H1 (cell line): ENCODE results near the gene GJA10. TPM values are rescaled to one million over a fixed set of nuclear protein-coding genes. Genes with fewer than 3 reads are reported as not detected.

Source experiments
- CBX5 ChIP-seq: fragments of 300-800, 300-1000 bp; sonication (generic); IDR thresholded peaks from 2 replicates; pipeline ENCODE4 v1.7.1; 2016; ENCODE audit warnings: antibody characterized with exemption, low read length, low read depth
- EGR1 ChIP-seq: IDR thresholded peaks from 2 replicates; pipeline ENCODE4 v1.6.1; 2011; ENCODE audit warnings: low read depth, low read length, borderline replicate concordance
- JUN ChIP-seq: IDR thresholded peaks from 2 replicates; pipeline ENCODE4 v1.6.1; 2011; ENCODE audit warnings: low read depth, mild to moderate bottlenecking, improper control_type of control experiment, low read length
- RNF2 ChIP-seq: fragments of 200-900, 300-1000 bp; sonication (generic); IDR thresholded peaks from 2 replicates; pipeline ENCODE4 v1.7.1; 2016; ENCODE audit warnings: borderline replicate concordance, low read depth, mild to moderate bottlenecking, antibody characterized with exemption, low read length; ENCODE audit not compliant: poor library complexity, severe bottlenecking; ENCODE audit errors: missing control alignments
- SAP30 ChIP-seq: fragments of 300-600 bp; sonication (generic); IDR thresholded peaks from 2 replicates; pipeline ENCODE4 v1.7.1; 2012; ENCODE audit warnings: low read length, moderate library complexity, mild to moderate bottlenecking, inconsistent platforms; ENCODE audit not compliant: insufficient read depth, insufficient replicate concordance
- polyA plus RNA-seq, 7 experiments: library from polyadenylated mRNA; depleted of rRNA in 3 of 7; stranded (reverse) in 5 of 7; unstranded in 2 of 7; fragments of >200 nt in 5 of 7; fragments of 200-250 nt in 2 of 7; gene quantifications; 1 replicate in 5 of 7; 2 replicates in 1 of 7; 4 replicates in 1 of 7; pipeline versions ENCODE4 v1.2.1 to v1.2.3, GENCODE V29; 2011 to 2013; ENCODE audit warnings: missing spikeins in 2 of 7, mixed read lengths in 2 of 7
- total RNA-seq: library from RNA; stranded (reverse); fragmentation: NEBNext Ultra II Directional; extraction: Animal tissue kit (Norgen Biotek cat#: 25700); gene quantifications from 2 replicates; pipeline ENCODE4 v1.2.1, GENCODE V29; 2021

Gene GJA10
- total and polyA plus RNA-seq, 2 of the 8 experiments (the other 6 are each of a cell fraction or from before 2014, with no cell fraction given) = 0.21 TPM; not detected in 1

DNA sequence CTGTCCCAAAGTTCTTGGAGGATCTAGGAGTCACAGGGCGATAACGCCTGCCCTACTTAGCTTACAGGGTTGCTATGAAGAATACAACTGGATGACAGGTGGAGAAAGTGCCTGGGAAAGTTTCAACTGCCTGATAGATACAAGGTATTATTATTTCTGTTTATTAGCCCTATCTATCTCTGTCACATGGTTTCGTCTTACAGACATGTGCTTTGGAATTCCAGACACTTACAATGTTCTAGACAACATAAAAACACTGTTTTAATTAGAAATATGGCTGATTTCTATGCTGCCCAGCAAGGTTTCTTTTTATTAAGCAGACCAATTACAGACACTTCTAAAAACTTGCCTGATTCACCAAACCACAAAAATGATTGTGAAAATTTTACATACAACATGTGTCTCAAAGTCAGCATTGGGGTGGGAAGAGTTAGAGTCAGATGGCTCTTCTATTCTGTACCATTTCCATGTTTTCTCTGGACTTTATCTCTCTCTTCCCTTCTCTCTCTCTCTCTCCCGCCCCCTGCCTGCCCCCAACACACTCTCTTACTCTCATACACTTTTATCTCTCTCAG, 50.0 kb downstream of the GJA10 start (continued):
- TF ChIP-seq JUN = no peak
- no peak for TF ChIP-seq SAP30
- TF ChIP-seq RNF2 = no peak
- no peak for TF ChIP-seq CBX5
- TF ChIP-seq EGR1 = no peak
- TF ChIP-seq, all 59 proteins: peak for 0
